Lung microvascular endothelial cell (primary cell): ENCODE data around the gene TXNDC5. TPM values are rescaled to one million over a fixed set of nuclear protein-coding genes. Genes with fewer than 3 reads are reported as not detected.
"Not testable (repeated sequence)": the region's sequence is repeated elsewhere in the genome, so short reads cannot be mapped to it uniquely, and the experiment has no call there.

Experiments
- DNase-seq, 2 donors: peaks; one replicate each; pipeline versions ENCODE4 v3.0.0 to v3.0.0-alpha.2; 2010; ENCODE audit warnings: low read depth in 2 of 2
- total RNA-seq: library from RNA; depleted of rRNA; stranded (reverse); fragments of >200 nt; gene quantifications from 2 replicates; pipeline ENCODE4 v1.2.1, GENCODE V29; 2014

TXNDC5 gene
- total RNA-seq, 1 donor from 2014 or later: 2,121 TPM

DNA sequence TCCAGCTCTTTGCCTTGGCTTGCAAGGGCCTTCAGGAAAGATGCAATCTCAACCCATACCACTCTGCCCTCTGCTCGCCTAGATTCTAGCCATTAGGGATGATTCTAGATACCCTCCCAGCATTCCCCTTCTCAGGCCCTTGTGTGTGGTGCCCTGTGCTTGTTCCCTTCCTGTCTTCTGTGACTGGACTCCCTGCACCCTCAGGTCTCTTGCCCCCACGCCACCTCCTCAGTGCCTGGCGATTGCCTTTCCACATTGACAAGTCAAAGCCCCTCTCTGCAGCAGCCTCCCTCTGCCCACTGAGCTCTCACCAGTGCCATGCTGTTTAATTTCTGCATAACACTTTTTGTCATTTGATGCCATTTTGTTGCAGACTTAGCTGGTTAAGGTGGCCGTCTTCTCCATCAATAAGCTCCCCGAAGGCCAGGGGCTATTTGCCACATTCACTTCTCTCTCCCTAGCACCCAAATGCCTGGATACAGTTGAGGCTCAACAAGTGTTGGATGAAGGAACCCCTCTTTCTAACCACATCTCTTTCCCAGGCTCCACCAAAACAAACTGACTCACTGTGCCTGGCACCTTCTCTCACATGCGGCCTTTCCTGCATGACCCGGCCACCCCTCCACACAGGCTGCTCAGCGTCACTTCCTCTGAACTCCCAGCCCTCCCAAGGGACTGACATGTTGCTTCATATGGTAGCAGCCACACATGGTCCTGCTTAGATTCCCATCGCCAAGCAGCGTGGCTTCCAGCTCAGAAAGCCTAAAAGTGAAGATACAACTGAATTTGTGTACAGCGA, 4.6 kb upstream of the TXNDC5 start:
- peak; percentile 76 to 88 for DNase-seq

DNA sequence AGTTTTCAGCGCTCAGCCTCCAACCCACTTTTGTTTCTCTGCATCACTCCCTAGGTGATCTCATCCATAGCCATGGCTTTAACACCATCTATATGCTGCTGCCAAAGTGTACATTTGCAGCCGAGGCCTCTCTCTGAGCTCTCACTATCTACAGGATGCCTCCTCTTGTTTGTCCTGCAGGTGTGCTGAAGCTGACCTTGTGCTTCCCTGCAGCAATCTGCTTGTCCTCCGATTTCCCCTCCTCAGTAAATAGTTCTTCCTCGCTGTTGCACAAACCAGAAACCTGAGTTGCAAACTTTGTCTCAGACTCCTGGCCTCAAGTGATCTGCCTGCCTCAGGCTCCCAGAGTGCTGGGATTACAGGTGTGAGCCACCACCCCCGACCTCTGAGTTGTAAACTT, 3.7 kb upstream of the TXNDC5 start:
- DNase-seq: no peak

DNA sequence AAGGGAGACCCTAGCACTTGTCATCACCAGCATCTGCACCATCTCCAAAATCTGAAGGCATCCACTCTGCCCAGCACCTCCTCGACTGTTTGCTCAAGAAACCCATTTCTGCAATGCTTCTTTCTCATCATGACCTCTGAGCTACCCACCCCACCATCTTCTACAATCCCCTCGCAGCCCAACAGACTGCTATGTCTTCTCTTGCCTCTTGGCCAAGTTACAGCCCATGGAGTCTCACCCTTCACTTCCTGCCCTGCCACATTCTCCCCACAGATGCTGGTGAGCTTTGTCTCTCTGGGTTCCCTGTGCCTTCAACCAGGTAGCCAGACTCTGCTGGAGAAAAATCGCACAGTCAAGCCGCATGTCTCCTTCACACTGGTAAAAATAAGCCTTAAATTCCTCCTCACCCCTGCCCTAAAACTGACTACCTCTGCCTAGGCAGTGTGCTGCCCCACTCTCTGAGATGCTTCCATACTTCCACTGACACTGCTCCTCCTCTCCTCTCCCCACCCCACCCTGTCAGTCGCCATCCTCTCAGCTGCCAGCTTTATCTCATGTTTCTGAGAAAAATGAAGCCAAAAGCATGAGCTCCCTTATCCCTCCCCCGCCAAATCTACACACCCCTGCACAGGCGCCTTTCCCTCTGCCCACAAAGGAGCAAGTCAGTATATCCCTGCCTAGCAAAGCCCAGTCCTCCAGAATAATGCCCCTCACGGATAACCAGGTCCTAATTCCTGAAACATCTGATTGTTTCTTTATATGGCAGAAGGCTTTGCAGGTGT, 2.3 kb upstream of the TXNDC5 start:
- no peak for DNase-seq

DNA sequence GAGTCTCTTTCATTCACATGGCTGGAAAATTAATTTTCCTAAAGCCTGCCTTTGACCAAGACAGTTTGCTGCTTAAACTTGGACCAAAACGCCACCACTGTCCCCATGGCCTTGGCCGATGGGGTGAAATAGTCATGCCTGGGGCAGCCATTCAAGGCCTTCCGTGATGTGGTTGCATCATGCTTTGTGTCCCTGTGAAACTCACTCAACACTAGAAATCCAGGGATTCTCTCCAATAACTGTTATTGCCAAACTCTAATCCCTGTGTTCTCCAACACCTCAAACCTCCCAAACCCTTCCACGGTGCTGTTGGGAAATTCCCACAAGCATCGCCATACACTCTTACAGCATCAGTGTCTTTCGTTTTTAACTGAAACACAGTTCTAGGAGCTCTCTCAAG, 1.4 kb upstream of the TXNDC5 start:
- DNase-seq: no peak

DNA sequence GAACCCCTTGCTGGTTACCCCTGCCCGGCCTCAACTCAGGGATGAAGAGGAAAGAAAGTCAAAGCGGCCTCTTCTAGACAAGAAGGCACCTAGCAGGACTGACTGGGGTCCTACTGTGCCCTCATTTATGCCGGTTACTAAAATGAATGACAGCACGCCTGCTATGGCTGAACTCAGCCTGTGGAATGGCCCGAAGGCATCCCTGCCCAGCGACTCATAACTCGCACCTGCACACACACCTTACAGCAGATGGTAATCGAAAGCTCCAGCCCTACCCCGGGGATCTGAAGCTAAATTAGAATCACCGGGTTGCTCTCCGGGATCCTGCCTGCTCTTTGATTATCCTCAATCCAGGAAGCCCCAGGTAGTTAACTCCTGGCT, 747 bp upstream of the TXNDC5 start:
- no peak for DNase-seq

DNA sequence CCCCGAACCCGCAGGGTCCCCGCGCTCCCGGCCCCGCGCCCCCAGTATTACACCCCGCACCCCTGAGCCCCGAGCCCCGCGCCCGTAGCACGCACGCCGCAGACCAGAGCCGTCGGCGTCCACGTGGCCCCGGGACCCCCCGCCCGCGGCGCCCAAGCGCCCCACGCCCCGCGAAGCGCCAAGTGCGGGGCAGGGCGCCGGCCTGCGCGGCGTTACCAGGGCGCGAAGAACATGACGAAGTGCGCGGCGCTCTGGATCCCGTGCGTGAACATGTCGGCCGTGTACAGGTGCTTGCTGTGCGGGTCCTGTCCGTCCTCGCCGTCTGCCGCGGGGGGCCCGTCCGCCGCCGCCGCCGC, 312 bp downstream of the TXNDC5 start:
- DNase-seq: no peak

DNA sequence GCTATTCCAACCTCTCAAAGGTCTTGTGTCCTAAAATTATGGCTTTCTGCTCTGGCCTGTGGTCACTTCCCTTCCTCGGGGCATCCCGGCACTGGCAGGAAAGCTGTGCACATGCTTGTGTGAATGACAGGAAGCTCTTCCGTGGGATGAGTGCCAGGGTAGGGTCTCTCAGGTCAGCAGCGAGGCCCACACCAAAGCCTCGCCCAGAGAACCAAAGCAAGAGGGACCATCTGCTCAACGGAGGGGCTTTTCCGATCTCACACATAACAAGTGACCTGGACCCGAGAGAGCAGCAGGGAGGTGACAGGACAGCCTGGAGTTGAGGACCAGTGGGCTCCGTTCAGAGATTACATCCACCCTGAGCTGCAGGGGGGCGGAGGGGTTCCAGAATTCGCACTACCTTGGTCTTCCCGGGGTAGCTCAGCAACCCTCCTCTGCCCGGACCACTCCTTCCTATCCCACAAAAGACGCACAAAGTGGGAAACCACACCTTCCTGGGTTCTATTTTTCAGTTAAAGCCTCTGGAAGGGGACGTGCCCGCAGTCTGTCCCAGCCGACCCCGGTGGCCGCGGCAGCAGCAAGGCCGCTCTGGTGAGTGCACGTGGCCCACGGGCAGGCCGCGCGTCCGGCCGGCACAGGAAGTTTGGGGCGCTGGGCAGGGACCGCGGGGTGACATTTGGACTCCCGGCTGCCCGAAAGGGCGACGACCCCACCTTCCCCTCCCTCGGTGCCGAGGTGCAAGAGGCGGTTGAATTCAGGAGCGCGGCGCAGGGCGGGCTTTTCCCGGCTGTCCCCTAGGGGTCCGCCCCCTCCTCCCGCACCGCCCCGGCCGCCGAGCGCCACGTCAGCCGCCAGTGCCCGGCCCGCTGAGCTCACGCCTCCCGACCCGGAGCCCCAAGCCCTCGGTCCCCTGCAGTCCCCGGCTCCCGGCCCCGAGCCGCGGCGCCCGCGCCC, 988 bp downstream of the TXNDC5 start:
- peak; percentile 59 to 93 for DNase-seq

DNA sequence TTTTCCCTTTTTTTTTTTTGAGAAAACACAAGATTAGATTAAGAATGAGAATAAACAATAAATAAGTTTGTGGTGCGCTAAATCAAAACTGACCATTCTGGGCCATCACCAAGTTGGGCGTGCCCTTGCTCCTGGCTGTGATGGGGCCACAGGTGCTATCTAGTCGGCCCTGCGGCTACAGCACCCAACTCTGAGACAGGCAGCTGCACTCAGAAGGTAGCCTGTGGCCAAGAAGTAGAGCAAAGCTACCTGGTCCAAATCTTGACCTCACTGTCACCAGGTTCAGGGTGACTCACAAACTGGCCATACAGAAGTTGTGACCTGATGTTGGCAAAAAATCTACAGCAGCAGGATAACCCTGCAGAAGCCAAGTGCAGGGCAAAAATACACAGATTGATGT, 3.4 kb downstream of the TXNDC5 start:
- DNase-seq: no peak

DNA sequence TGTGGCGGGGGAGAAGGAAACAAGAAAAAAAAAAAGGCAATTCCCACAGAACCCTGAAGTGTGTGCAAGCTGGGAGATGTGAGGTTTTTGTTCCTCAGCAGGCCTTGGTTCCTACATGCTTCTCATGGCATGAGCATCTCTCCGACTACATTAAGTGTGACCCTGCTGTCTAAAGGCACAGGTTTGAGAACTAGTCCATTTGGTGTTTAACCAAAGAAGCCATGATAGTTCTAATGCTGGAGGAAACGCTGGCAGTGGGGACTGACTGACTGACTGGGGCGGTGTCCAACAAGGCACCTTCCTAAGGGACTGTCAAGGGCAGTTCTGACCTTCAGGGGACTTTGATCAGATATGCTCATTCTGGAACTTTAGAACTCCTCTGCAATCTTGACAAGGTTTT, 3.8 kb downstream of the TXNDC5 start:
- DNase-seq: no peak

DNA sequence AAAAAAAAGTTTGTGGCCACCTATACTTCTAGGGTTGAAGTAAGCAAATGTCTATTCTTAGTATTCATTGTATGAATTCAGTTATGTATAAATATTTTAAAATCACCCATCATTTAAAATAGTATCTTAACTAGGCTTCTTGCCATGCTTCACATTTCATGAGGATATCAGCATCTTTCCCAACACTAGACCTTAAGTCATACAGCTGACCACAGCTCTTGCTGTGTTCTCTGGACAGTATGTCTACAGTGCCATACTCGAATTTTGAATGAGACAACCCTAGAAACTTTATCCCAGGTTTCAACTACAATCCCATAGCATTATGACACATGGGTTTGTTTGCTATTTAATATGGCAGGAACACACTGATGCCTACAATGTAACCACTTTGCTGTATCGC, 5.2 kb downstream of the TXNDC5 start:
- no peak for DNase-seq

DNA sequence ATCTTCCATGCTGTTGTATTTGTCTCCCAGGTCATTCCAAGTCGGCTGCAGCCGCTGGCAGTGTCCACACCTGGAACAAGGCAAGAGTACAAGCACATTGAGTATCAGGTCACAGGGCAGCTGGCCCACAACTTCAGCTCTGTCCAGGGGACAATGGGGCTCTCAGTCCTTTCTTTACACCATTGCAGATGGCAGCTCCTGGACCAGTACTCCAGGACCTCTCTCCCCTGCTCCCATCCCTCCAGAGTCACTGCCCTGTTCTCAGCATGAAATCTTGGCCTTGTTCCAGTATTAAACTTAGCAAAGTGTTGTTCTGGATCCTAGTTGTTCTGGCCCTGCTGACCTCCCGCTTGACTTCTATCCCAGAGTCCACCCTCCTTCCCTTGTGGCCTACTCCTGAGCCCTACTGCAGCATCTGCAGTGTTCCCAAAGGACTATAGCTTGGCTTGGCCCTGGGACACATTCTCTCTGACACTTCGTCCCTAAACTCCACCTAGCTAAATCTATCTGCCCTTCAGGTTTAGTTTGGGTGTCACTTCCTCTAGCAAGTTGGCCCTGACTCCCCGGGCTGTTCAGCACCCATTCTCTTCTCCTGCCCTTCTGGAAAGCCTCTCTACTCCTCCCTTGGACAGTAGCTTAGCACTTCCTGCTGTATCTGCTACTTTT, 5.8 kb downstream of the TXNDC5 start:
- DNase-seq: no peak

DNA sequence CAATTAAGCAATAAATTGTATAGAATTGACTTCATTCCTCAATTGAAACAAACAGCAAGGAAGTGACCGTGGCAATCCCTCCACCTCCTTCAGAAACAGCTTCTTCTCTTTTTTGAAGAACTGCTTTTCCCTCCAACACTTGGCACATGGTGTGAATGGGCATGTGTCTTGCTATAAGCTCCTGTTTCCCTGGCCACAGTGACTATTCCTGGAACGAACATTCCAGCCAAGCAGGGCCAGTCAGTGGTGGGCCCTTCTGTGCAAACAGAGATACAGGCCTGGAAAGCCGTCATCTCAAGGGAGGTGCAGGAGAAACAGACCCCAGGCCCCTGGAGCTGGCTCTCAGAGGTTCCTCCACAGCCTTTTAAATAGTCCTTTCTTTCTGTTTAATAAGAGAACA, 6.9 kb downstream of the TXNDC5 start:
- DNase-seq: no peak

DNA sequence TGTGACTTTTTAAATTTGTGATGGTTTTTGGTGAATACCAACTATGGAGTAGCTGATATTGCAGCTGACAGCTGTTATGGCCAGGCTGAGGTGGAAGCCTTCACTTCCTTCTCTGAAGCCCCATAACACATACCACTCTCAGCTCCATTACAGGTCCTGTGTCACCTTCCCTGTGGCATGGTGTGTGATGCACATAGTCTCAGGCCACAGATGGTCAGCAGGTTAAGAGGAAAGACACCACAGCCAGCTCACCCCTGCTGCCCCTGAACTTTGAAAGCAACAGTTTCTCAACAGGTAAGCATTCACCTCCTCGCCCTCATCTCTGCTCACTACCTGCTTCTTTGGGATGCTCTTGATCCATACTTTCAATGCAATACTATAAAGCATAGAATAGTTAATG, 7.7 kb downstream of the TXNDC5 start:
- no peak for DNase-seq

DNA sequence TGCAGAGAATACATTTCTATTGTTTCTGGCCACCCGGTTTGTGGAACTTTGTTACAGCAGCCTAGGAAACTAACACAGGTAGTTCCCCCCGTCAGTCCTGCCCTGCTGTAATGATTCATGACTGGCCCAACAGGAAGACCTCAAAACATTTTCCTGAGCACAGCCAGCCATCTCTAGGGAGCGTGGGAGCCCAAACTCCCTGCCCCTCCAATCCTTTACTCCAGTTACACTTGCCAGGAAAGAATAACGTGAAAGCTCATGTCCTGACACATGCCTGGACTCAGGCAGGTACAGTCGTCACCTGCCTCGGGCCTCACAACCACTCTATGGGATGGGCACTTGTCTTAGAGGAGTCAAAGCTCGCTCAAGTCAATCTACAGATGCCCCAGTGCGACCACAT, 8.4 kb downstream of the TXNDC5 start:
- DNase-seq: peak in 1 of 2 donors; percentile 88

DNA sequence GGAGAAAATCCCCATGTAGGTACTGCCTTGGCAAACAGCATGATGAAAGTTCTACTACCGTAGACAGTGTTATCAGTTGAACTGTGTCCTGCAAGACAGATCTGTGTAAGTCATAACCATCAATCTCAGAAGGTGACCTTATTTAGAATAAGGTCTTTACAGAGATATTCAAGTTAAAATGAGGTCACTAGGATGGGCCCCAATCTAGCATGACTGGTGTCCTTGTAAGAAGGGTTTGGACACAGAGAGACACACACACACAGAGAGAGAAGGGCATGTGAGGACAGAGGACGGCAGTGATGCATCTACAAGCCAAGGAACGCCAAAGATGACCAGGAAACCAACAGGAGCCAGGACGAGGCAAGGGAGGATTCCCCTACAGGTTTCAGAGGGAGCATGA, 8.8 kb downstream of the TXNDC5 start:
- no peak for DNase-seq

DNA sequence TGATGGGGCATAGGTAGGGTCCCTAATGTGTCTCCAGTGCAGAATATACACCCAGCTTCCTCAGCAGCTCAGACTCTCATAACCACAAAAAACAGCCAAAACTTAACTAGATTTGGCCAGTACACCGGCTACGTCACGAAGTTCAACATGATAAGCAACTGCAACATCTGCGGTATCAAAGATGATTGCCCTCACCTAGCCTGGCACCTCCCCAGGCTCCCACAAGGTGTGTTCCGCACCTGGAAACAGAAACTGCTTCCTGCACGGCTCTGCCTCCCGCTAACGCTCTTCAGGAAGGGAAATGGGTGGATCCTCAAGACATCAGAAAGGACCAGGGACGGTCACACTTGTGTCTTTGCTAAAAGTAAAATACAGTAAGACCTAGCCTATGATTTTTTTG, 9.5 kb downstream of the TXNDC5 start:
- DNase-seq: no peak

DNA sequence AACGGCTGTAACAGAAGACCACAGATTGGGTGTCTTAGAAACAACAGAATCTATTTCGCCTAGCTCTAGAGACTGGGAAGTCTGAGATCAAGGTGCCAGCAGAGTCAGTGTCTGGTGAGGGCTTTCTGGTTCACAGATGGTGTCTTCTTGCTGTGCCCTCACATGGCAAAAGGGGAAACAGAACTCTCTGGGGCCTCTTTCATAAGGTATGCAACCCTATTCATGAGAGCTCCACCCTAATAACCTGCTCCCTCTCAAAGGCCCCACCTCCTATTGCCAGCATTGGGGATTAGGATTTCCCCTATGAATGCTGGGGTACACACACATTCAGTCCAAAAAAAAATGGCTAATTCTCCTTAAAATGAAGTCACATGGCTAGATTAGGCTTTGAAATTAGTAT, 10.0 kb downstream of the TXNDC5 start:
- DNase-seq: no peak

DNA sequence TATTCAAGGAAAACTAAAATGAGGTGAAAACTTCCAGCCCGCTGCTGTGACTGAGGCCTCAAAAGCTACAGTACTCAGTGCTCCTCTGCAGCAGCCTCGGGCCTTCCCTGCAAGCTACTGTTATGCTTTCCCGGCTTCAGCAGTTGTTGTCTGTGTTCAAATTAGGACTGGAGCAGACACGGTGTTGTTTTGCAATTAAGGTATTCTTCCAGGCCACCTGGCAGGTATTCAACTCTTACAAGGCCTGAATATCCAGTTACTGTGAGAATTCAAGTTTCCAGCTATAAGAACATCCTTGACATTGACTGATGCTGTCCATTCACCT, 10.7 kb downstream of the TXNDC5 start:
- DNase-seq: no peak

DNA sequence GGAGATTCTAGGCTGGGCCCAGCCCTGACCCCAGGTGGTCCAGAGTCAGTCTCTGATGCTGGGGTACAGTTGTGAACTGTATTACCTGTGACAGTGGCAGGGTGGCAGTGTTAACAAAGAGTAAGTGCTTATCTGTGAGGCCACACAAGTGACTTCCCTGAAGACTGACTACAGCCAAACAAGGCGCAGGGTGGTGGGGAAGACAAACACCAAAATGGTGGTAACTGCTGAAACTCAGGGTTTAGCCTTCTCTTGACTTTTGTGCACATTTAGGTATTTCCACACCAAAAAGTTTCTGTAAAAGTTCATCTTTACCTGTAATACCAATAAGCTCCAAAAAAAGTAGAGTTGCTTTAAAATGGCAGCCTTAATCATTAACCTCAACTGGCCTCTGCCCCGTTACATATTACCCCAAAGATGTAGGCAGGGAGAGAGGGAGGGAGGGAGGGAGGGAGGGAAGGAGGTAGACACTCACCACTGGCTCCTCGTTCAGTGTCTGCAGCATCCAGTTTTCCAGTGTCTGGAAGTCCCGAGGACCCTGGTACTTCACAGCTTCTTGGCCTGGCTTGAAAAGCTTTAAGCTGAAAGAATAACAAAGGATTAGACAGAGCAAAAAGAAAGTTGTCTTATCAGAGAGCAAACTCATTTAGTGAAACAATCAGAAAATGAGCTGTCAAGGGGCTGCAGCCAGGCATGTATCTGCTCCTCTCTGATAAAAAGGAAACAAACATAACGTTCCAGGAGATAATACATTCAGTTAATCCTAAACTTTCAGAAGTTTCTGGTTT, 11.3 kb downstream of the TXNDC5 start:
- peak in 1 of 2 donors; percentile 40 for DNase-seq

DNA sequence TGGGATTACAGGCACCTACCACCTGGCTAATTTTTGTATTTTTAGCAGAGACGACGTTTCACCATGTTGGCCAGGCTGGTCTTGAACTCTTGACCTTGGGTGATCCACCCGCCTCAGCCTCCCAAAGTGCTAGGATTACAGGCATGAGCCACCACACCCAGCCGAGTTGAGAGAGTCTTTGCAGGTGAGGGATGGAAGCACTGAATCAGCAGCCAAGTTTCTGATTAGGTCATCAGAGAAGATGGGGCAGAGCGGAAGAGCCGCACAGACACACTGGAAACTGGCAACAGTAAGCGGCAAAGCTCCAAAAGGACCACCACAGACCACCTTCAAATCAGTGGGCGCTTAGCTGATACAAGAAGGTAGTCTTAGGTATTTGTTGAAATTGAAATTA, 12.4 kb downstream of the TXNDC5 start:
- not testable (repeated sequence) for DNase-seq
